Vagina (tissue), 2 donors: ENCODE results near the gene EEF1A2. TPM values are rescaled to one million over a fixed set of nuclear protein-coding genes. Genes with fewer than 3 reads are reported as not detected.

Experiments
- DNase-seq, 2 donors: peaks; one replicate each; pipeline ENCODE4 v3.0.0-alpha.2; 2017; ENCODE audit errors: extremely low spot score in 2 of 2
- H3K27ac ChIP-seq: fragments of 200-600 bp; sonication (generic); one replicate; pipeline ENCODE4 v1.5.1; 2019
- H3K27me3 ChIP-seq: fragments of 200-600 bp; sonication (generic); one replicate; pipeline ENCODE4 v1.5.1; 2019
- H3K36me3 ChIP-seq, 2 donors: fragments of 200-600 bp; sonication (generic); one replicate each; pipeline ENCODE4 v1.5.1; 2017 to 2019
- H3K4me1 ChIP-seq: fragments of 200-600 bp; sonication (generic); one replicate; pipeline ENCODE4 v1.5.1; 2019
- H3K4me3 ChIP-seq, 2 donors: fragments of 200-600 bp; sonication (generic); 1 replicate in 1 of 2; 2 replicates in 1 of 2; pipeline ENCODE4 v1.5.1; 2016 to 2019
- H3K9me3 ChIP-seq: fragments of 200-600 bp; sonication (generic); one replicate; pipeline ENCODE4 v1.5.1; 2019
- POLR2A ChIP-seq, 2 donors: fragments of 450-650 bp; IDR thresholded peaks; one replicate each; pipeline ENCODE4 v1.6.1; 2017; ENCODE audit warnings: antibody characterized with exemption in 2 of 2, mild to moderate bottlenecking in 2 of 2, moderate library complexity in 2 of 2
- POLR2AphosphoS5 ChIP-seq, 2 donors: sonication (generic); formaldehyde crosslinking; IDR thresholded peaks; one replicate each; pipeline ENCODE4 v1.9.0; 2017; ENCODE audit warnings: antibody characterized with exemption in 2 of 2, mild to moderate bottlenecking in 2 of 2, low read depth in 1 of 2; ENCODE audit not compliant: insufficient read depth in 1 of 2
- intact Hi-C: fragments of 100-400 bp; cut with DNase I; formaldehyde crosslinking; loops from one replicate; pipeline ENCODE4 v1.15.1; 2023
- total RNA-seq: library from RNA; depleted of rRNA; stranded (reverse); fragments of >200 nt; gene quantifications from one replicate; pipeline ENCODE4 v1.2.3, GENCODE V29; 2016
- TF ChIP-seq, protein P1 (sequence below), 3 experiments: fragments of 450-650 bp in 2 of 3; fragments of 200-600 bp in 1 of 3; sonication (generic) in 1 of 3; IDR thresholded peaks; one replicate each; pipeline ENCODE4 v1.5.1; 2017 to 2019; ENCODE audit warnings: antibody characterized with exemption in 3 of 3, mild to moderate bottlenecking in 2 of 3, moderate library complexity in 2 of 3

Gene EEF1A2
- total RNA-seq, 1 donor from 2014 or later, result 9.8 TPM

DNA sequence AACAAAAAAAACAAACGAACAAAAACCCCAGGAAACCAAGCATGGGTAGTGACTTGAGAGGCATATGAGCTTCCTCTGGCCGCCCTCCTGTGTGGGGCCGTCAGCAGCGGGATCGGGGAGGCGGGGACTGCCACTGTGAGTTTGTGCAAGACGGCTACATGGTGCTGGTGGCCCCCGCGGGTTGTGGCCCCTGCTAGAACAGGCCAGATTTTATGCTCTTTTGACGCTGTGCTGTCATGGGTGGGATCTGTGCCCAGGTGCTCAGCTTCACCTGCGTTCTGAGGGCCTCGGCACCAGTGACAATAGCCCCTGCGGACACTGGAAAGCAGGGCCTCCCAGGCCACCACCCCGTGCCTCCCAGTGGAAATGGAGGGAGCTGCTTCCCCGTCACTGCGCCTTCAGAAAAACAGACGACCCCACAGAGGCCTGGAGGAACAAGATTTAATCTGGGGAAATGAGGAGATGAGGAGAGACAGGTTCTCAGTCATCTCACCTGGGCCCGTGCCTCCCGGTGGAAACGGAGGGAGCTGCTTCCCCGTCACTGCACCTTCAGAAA, 21.7 kb downstream of the EEF1A2 start:
- H3K4me3 ChIP-seq, result no peak overlapping the region
- no peaks in the 10 kb centered on the region for H3K36me3 ChIP-seq
- peaks cover 2% of the 10 kb centered on the region for H3K4me1 ChIP-seq
- peaks cover 2% of the 10 kb centered on the region for H3K27me3 ChIP-seq
- no peak for DNase-seq
- TF ChIP-seq POLR2AphosphoS5 (IDR thresholded peaks at IDR 0.05; ENCODE audit: insufficient read depth in 1 of 2, low read depth in 1 of 2), result no peak
- TF ChIP-seq, protein P1, sequence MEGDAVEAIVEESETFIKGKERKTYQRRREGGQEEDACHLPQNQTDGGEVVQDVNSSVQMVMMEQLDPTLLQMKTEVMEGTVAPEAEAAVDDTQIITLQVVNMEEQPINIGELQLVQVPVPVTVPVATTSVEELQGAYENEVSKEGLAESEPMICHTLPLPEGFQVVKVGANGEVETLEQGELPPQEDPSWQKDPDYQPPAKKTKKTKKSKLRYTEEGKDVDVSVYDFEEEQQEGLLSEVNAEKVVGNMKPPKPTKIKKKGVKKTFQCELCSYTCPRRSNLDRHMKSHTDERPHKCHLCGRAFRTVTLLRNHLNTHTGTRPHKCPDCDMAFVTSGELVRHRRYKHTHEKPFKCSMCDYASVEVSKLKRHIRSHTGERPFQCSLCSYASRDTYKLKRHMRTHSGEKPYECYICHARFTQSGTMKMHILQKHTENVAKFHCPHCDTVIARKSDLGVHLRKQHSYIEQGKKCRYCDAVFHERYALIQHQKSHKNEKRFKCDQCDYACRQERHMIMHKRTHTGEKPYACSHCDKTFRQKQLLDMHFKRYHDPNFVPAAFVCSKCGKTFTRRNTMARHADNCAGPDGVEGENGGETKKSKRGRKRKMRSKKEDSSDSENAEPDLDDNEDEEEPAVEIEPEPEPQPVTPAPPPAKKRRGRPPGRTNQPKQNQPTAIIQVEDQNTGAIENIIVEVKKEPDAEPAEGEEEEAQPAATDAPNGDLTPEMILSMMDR (IDR thresholded peaks at IDR 0.05), result no peak
- no peak for TF ChIP-seq POLR2A (IDR thresholded peaks at IDR 0.05)
- no peak overlapping the region for H3K27ac ChIP-seq
- intact Hi-C loops, result loop anchor here (10.0 kb wide), 1 partner anchor 302 kb away; no protein-coding TSS in a partner anchor
- H3K9me3 ChIP-seq, result no peaks in the 10 kb centered on the region

DNA sequence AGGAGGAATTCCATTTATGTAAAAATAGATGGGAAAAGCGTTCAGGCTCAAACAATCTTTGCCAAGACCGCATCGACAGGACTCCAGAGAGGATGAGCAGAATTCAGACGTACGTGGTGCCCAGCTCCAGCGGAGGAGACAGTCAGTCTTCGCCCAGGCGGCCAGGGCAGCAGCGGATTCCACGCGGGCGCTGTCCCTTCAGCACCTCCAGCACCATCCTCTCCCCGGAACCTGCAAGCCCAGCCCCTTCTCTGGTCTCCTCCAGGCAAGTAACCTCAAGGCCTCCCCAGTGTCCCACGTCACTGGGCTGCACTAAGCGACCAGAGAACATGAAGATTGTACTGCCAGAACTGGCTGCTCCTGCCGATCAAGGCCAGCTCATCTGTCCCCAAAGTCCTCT, 23.7 kb downstream of the EEF1A2 start:
- Histone ChIP-seq H3K4me3 (no peak overlapping the region), H3K9me3 (no peaks in the 10 kb centered on the region), H3K27me3 (peaks cover 11% of the 10 kb centered on the region), H3K36me3 (no peaks in the 10 kb centered on the region), H3K4me1 (peaks cover 13% of the 10 kb centered on the region), H3K27ac (no peak overlapping the region)
- TF ChIP-seq POLR2AphosphoS5 (IDR thresholded peaks at IDR 0.05; ENCODE audit: insufficient read depth in 1 of 2, low read depth in 1 of 2) (no peak), POLR2A (IDR thresholded peaks at IDR 0.05) (no peak)
- TF ChIP-seq, protein P1 (IDR thresholded peaks at IDR 0.05), result no peak
- intact Hi-C loops, result loop anchor here (10.0 kb wide), 1 partner anchor 300 kb away; no protein-coding TSS in a partner anchor
- DNase-seq, result no peak

DNA sequence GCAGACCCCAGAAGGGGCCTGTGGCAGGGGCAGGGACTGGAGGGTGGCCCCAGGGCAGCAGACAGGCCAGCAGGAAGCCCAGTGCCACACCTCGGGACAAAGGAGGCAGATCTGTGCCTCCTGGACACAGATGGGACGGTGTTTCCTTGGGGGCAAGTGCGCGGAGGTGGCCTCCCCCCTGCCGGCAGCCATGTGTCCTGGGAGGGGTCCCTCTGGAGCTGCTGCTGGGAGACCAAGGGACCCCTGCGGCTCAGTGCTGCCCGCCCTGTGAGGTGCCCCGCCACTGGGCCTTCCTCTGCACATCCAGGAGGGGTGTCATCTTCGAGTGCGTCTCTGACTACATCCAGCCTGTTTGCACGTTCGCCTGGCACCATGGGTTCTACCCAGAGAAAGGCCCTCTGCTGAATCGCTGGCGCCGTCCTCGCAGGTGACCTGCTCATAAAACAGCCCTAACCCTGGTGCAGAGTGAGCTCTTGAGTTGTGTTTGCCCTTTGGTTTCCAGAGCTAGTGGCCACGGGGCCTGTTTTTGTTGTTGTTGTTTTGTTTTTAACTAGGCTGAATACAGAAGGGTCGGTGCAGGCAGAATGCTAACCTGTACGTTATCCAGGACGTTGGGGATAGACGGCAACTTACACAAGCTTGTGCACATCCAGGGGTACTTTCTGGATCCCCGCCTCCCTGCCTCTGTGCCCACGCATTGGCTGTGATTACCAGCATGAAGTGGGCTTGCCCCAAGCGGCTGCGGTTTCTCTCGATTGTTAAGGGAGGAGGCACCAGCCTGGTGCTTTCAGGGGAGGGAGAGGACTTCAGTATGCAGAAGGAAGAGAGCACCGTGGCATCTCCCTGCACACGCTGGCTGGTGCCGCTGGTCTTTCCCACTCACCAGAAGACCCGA, 25.1 kb downstream of the EEF1A2 start:
- H3K36me3 ChIP-seq, result no peaks in the 10 kb centered on the region
- DNase-seq, result no peak
- peaks cover 11% of the 10 kb centered on the region for H3K27me3 ChIP-seq
- H3K27ac ChIP-seq, result no peak overlapping the region
- TF ChIP-seq, protein P1 (IDR thresholded peaks at IDR 0.05), result no peak
- TF ChIP-seq POLR2AphosphoS5 (IDR thresholded peaks at IDR 0.05; ENCODE audit: insufficient read depth in 1 of 2, low read depth in 1 of 2), result no peak
- TF ChIP-seq POLR2A (IDR thresholded peaks at IDR 0.05), result no peak
- peaks cover 13% of the 10 kb centered on the region for H3K4me1 ChIP-seq
- intact Hi-C loops, result loop anchor here (10.0 kb wide), 1 partner anchor 299 kb away; no protein-coding TSS in a partner anchor
- no peaks in the 10 kb centered on the region for H3K9me3 ChIP-seq
- no peak overlapping the region for H3K4me3 ChIP-seq

DNA sequence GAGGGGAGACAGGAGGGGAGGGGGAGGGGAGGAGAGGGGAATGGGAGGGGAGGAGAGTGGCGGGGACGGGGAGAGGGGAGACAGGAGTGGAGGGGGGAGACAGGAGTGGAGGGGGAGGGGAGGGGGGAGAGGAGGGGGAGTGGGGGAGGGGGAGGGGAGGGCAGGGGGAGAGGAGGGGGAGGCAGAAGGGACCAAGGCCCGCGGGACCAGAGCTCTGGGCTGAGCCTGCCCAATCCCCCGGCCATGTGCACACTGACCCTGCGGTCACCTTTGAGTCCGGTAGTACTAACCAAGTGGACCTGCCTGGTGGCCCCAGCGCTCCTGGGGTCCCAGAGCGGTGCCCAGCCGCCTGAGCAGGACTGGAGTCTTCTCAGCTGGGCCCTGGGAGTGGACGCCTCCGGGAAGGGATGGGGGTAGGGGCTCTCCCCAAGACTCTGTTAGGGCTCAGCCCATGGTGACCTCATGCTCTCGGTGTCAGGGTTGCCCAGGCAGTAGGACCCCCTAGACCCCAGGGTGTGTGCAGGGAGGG, 26.0 kb downstream of the EEF1A2 start:
- H3K4me1 ChIP-seq, result peaks cover 13% of the 10 kb centered on the region
- H3K27ac ChIP-seq, result no peak overlapping the region
- H3K36me3 ChIP-seq, result no peaks in the 10 kb centered on the region
- no peak overlapping the region for H3K4me3 ChIP-seq
- H3K27me3 ChIP-seq, result peaks cover 11% of the 10 kb centered on the region
- no peak for DNase-seq
- intact Hi-C loops, result loop anchor here (10.0 kb wide), 1 partner anchor 298 kb away; no protein-coding TSS in a partner anchor
- no peaks in the 10 kb centered on the region for H3K9me3 ChIP-seq
- no peak for TF ChIP-seq POLR2A (IDR thresholded peaks at IDR 0.05)

DNA sequence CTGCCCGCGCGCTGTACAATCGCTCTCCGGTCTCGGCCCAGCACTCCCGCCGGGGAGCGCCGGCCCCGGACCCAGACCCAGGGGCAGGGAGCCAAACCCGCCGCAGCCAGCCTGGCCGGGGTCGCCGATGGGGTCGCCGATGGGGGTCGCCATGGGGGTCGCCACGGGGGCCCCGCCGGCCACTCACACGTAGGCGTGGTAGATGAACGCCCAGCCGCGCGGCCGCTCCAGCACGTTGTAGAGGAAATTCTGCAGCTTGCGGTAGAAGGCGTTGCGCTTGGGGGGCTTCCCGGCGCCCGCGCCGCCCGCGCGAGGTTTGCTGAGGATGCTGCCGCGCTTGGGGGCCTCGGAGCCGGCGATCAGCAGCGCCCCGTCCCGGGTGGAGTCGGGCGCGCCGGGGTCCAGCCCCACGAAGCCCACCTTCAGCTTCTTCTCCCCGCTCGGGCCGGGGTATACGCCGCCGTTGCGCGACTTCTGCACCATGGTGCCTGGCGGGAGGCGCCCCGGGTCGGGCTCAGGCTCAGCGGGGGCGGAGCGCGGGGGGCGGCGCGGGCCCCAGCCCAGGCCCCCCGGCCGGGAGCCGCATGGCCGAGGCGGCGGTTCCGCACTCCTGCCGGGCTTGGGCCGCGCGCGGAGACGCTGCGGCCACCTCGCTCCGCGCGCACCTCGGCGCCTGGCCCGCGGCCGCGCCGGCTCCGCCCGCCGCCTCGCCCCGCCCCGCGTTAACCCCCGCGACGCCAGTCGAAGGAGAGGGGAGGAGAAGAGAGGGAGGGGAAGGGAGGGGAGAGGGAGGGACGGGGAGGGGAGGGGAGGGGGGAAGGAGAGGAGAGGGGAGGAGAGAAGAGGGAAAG, 26.7 kb downstream of the EEF1A2 start, which contains the start of gene KCNQ2:
TSS of gene KCNQ2 (minus strand) at position 675 of the 851 bp plus-strand sequence. CDS start at position 483, 192 bp downstream.
- H3K4me1 ChIP-seq, result peaks cover 13% of the 10 kb centered on the region
- H3K36me3 ChIP-seq, result no peaks in the 10 kb centered on the region
- no peak for DNase-seq
- H3K27ac ChIP-seq, result no peak within 1 kb of the TSS
- intact Hi-C loops, result loop anchor here (10.0 kb wide), 1 partner anchor 297 kb away; no protein-coding TSS in a partner anchor
- H3K4me3 ChIP-seq, result peak within 1 kb of the TSS in 1 of 2 donors; percentile 16
- no peaks in the 10 kb centered on the region for H3K9me3 ChIP-seq
- peaks cover 11% of the 10 kb centered on the region for H3K27me3 ChIP-seq
- TF ChIP-seq POLR2AphosphoS5 (IDR thresholded peaks at IDR 0.05; ENCODE audit: insufficient read depth in 1 of 2, low read depth in 1 of 2), result no peak
- TF ChIP-seq, protein P1 (IDR thresholded peaks at IDR 0.05), result no peak
